Right renal pelvis (tissue), 4 donors: ENCODE measurements around the gene ASB6. TPM values are rescaled to one million over a fixed set of nuclear protein-coding genes. Genes with fewer than 3 reads are reported as not detected.
A peak's percentile ranks its signal among the peaks of the same experiment; 100 is the strongest.

Experiments used
- DNase-seq, 4 donors: peaks; one replicate each; pipeline ENCODE4 v3.0.0-alpha.2; 2013; ENCODE audit warnings: low read depth in 4 of 4, low spot score in 3 of 4, missing footprints in 1 of 4
- polyA plus RNA-seq, 4 donors: library from polyadenylated mRNA; unstranded; fragments of 120-200 nt; gene quantifications; one replicate each; pipeline ENCODE4 v1.2.1, GENCODE V29; 2013; ENCODE audit not compliant: insufficient read length in 4 of 4

Gene ASB6
- polyA plus RNA-seq, 4 donors, result 18.2 to 20.9 (median 18.7) TPM

- DNase-seq, result no peak
Observed at GRCh38 chr9:129628709-129629108, 13.2 kb downstream of the ASB6 start.

- no peak for DNase-seq
Observed at GRCh38 chr9:129627556-129628440, 14.2 kb downstream of the ASB6 start.

DNA sequence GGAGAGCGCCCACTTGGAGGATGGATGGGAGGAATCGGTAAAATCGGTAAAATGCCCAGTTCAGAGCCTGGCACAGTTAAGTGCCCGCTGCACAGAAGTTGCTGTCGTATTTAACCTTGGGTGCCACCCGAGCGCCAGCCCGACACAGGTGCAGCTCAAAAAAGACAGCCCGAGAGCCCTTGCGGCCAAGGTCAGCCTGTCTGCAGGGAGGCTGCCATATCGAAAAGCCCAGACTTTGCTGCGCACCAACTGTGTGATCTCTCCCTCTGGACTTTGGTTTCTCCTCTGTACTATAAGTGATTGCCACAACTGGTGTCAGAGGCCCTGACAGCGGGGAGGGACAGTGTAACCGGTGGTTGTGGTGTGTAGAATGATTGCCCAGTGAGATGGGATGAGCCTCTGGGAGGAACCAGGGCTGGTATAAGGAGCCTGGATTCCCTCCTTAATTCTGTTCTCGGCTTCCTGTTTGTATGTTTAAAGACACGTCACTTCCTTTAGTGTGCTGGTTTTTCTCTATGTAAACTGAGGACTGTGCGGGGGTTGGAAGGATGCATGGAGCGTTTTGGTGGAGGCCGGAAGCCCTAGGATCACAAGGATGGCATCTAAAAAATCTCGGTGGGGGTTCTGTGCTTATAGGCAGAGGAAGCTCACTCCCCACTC, 15.2 kb downstream of the ASB6 start:
- no peak for DNase-seq

DNA sequence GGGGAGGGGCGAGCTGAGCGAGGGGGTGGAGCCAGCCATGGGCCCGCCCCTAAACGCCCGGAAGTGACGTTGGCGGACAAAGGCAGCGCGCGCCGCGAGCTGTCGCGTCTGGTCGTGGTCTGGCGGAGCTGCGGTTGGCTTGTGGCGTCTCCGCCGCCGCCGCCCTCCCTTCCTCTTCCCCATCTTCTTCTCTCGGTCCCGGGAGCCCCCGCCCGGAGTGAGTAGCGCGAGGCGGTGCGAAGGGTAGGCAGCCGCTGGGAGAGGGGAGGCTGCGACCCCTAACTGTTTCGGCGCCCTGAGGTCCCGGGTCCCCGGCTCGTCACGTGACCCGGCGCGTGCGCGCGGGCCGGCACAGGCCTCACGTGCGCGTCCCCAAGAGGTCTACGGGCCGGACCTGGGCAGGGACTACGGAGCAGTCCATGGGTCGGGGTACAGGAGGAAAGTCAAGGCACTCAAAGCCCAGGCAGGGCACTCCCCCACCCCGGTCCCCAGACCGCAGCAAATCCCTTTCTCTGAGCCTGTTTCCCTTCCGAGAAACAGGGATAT, 15.8 kb downstream of the ASB6 start, which contains the start of gene NTMT1:
Gene NTMT1, plus strand, starts transcription at position 85 of the 546 bp plus-strand sequence. CDS start 6,541 bp downstream, outside the sequence.
- DNase-seq, result peak in 1 of 4 donors; percentile 67

DNA sequence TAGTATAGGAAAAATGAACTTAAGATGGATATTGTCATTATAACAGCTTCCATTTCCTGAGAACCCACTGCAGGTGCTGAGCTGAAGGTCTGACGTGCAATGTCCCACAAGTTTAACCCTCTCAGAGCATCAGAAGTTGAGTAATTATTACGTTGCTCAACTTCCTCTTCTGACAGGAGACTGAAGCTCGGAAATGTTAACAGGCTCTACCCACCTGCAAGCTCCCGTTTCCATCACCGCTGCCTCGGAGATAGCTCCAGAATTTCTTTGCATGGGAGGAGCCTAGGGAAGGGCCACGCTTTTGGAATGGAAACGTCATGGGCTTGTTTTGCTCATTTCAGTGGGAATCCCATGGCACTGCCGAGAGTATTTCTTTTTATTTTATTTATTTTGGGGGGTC, 17.0 kb downstream of the ASB6 start:
- DNase-seq, result no peak

GRCh38 chr9:129624168-129624759, 17.7 kb downstream of the ASB6 start:
- no peak for DNase-seq

DNA sequence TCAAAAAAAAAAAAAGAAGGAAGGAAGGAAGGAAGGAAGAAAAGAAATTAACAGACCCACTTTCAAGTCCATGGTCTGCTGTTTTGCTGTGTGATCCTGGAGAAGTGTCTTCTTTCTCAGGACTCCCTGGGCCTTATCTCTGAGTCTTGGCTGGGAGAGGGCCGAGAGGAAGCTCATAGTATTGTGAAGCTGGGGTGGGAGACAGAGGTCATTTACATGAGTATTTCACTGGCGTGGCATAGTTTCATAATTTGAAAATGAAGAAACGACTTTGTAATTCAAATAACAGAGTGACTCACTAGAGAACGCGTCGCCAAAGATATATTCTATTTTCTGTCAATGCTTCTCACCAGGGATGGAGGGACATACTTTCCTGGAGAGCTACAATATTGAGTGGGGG, 18.6 kb downstream of the ASB6 start:
- DNase-seq, result no peak

DNA sequence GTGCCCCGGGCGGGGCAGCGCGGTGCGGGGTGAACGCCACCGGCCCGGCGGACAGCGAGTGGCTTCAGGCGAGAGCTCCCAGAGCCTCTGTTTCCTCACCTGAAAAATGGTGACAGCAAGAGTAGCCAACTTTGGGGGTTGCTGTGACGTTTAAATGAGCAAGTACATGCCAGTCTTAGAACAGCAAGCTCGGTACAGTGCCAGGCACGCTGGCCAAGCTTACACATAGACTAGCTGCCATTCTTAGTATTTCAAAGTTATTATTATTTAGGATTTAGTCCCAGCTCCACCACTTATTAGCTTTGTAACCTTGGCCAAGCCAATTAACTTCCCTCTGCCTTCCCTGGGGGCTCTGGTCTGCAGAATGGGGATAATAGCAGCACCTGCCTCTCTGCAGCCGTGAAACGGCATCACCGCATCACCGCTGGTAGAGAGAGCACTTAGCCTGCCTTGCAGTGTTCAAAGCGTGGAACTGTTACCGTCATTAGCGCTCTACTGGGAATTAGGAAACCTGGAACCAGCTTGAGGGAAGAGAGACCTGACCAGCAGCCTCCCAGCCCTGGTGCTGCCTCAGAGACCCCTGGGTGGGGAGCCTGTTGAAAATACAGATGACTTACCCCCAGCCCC, 21.2 kb downstream of the ASB6 start, which contains the start of gene C9orf50:
Gene C9orf50, minus strand, starts transcription at position 433 of the 627 bp plus-strand sequence. CDS start 527 bp downstream, outside the sequence.
- no peak for DNase-seq

GRCh38 chr9:129619787-129620668, 21.9 kb downstream of the ASB6 start:
- no peak for DNase-seq

GRCh38 chr9:129617167-129617566, 24.8 kb downstream of the ASB6 start:
- DNase-seq, result no peak

DNA sequence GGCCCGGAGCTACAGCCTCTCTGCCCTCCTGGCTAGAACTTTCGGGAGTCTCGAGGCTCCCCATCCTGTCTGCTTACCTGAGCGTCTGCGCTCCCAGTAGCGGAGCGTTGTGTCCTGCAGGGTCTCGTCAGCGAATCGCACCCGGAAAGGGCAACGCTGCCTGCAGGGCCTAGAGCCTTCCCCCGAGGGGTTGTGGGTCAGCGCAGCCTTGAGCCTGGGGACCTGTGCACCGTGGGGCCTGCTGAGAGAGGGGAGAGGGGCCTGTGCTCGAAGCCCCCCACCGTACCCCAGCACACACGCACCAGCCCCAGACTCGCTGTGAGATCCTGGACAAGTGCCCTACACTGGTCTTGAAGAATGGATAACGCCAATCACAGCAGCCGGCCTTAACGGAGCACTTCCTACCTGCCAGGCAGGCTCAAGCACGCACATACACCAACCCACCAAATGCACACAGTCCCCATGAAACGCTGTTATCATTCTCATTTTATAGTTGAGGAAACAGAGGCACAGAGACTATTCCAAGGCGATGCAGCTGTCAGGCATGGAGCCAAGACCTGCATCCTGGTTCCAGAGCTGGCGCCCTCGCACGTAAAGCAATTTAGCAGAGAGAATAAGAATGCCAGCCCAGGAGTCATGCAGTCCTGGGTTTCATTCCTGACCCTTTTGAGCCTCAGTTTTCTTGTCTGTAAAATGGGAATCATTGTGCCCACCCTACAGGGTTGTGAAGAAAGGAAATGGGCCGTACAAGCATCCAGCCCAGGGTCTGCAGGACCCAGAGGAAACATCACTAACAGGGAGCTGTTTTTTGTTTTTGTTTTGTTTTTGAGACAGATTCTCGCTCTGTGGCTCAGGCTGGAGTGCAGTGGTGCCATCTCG, 26.3 kb downstream of the ASB6 start:
- no peak for DNase-seq

DNA sequence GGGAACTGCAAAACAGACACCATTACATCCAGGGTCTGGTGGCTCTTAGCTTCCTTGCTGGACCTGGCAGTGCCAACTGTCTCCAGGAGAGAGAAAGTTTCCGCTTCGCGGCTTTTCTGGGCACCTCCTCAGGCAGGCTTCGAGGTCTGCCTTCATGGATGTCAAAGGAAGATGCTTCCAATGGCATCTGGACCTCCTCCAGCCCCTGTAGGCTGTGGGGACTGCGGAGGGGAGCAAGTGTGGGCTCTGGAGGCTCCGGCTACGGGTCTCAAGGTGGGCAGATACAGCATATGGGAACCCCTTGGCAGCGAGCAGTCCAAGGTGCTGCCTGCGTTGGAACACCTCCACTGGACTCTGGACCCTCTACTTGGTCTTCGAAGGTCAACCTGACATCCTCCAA, 27.0 kb downstream of the ASB6 start:
- DNase-seq, result no peak

DNA sequence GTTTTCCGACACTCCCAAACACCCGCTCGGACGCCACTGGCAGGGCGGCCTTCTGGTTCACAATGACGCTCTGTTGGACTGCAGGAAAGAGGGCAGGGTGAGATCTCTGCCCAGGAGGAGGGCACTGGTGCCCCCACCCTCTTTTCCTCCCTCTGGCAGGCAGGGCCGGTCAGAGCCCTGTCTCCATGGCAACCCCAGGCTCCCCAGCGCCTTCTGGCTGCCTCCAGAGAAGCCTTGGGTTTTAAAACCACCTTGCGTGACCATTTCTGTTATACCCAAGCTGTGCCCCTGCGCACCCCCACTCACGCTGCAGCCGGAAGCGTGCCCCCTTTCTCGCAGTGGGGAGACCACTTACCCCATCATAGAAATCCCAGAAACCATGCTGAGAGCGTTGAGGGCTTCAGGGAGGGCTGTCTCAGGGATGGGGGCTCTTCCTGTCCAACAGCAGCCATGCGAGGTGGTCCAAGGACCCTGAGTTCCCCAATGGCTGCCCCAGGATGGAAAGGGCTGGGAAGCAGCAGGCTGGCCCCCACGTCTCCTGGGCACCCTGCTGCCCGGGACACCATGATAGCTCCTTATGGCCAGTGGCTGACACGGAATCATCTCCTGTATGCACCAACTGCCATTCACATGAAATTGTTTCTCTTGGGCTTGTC, 28.3 kb downstream of the ASB6 start:
- no peak for DNase-seq

- no peak for DNase-seq
Observed at GRCh38 chr9:129612815-129613519, 29.0 kb downstream of the ASB6 start.

- DNase-seq, result no peak
Observed at GRCh38 chr9:129612123-129612522, 29.8 kb downstream of the ASB6 start.

DNA sequence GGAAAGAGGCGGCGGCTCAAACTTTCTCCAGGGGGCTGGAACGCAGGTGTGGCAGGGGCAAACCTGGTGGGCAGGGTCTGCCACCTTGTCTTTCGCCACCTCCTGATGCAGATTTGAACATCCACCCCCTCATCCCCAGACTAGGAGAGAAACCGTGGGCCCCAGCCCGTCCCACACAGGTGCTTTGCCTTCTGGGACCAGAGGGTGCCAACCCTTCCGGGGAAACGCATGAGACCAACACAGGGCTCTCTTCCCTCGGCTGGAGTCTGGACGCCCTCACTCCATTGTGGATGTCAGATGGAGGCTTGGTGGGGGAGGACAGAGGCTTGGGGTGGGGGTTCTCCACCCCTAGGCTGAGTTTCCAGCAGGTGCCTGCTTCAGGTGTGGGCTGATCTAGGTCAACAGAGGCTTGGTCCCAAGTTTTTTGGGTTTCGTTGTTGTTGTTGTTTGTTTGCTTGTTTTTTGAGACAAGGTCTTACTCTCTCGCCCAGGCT, 30.6 kb downstream of the ASB6 start:
- no peak for DNase-seq
